Heart left ventricle (tissue), 13 donors: ENCODE measurements around the gene CZIB.

Experiments used
- POLR2A ChIP-seq, 2 donors: fragments of 450-650 bp; IDR thresholded peaks; one replicate each; pipeline ENCODE4 v1.6.1; 2017; ENCODE audit warnings: antibody characterized with exemption in 2 of 2, mild to moderate bottlenecking in 2 of 2, moderate library complexity in 2 of 2
- TF ChIP-seq, protein P1 (sequence below), 12 donors: fragments of 200-600 bp; sonication (generic) in 4 of 12; IDR thresholded peaks; one replicate each; pipeline versions ENCODE4 v1.5.0 to v1.8.0; 2018 to 2022; ENCODE audit warnings: antibody characterized with exemption in 12 of 12, mild to moderate bottlenecking in 5 of 12
- donor health status: ischemic (EF 13 %, LVEDD 7.1; RV severe dilation, severe dysfunction).
- donor health status: DM: no; HTN: yes; CAD: no.
- donor health status: DM: no; HTN: no; CAD: no.
- donor health status: ischemic (EF 25% LVEDD 6.9; RV normal size, moderate dysfunction).
- donor health status: ischemic (EF 25% LVEDD 5.7; RV mildly dilated, moderate dysfunction).
- donor health status: ischemic (EF 35%, LVEDD 5.7; RV mildly dilated, moderate dysfunction).
- donor health status: nonischemic (EF 11% LVEDD 7.7; RV severe dilation, severe dysfunction).
- donor health status: DM: yes; HTN: yes; CAD: no.
- donor health status: PGD.
- donor health status: ischemic (EF 29% LVEDD 5.4; RV normal size, mild dysfunction).
- donor health status: nonischemic (EF 23%, LVEDD 6.1; RV moderate dilation, normal function).

DNA sequence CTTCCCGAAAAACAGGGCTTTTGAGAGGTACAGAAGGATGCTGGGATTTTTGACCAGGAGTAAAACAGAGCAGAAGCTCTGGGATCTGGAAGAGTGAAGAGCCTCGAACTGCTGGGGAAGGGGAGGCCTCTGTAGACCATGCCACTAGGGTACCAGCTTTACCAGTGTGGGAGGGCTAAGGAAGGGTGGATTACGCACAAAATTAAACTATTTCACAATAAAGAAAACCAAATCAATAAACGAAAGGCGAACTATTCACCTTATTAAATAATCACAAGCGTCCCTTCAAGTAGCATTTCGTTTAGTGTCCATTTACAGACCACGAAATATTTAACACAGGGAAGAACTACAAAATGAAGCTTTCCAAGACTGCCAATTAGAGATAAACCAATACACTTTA is 723 bp downstream of the CZIB start:
- TF ChIP-seq, protein P1, sequence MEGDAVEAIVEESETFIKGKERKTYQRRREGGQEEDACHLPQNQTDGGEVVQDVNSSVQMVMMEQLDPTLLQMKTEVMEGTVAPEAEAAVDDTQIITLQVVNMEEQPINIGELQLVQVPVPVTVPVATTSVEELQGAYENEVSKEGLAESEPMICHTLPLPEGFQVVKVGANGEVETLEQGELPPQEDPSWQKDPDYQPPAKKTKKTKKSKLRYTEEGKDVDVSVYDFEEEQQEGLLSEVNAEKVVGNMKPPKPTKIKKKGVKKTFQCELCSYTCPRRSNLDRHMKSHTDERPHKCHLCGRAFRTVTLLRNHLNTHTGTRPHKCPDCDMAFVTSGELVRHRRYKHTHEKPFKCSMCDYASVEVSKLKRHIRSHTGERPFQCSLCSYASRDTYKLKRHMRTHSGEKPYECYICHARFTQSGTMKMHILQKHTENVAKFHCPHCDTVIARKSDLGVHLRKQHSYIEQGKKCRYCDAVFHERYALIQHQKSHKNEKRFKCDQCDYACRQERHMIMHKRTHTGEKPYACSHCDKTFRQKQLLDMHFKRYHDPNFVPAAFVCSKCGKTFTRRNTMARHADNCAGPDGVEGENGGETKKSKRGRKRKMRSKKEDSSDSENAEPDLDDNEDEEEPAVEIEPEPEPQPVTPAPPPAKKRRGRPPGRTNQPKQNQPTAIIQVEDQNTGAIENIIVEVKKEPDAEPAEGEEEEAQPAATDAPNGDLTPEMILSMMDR (IDR thresholded peaks at IDR 0.05), result no peak
- no peak for TF ChIP-seq POLR2A (IDR thresholded peaks at IDR 0.05)
